ENCODE data around the gene IFIT1B. TPM values are rescaled to one million over a fixed set of nuclear protein-coding genes. Genes with fewer than 3 reads are reported as not detected.

IFIT1B gene
- total and polyA plus RNA-seq, 8 donors, result 0.20 to 0.92 (median 0.47) TPM; not detected in 2

DNA sequence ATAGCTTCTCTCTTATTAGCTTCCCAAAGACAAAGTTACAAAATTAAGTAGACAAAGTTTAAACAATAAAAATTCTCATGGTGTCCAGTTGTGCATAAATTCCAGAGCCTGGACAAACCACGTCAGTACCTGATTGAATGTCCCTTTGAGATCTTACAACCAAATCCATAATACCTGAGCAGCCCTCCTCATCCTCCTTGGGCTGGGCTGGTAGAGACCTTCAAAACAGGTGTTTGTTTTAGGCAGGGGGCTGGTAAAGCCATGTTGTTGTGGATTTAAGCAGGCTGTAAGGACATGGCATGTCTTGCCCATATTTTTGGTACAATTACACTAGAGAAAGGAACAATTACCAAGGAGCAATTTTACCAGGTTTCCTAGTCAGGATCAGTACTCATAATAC lies 38.6 kb downstream of the IFIT1B start:
- peaks cover 0 to 17% of the 10 kb centered on the region in 2 donors for H3K36me3 ChIP-seq
- H3K4me1 ChIP-seq, result peaks cover 25 to 57% of the 10 kb centered on the region in 2 donors
- intact Hi-C loops (cut with DNase I), result no loop called here
- TF ChIP-seq, protein P1, sequence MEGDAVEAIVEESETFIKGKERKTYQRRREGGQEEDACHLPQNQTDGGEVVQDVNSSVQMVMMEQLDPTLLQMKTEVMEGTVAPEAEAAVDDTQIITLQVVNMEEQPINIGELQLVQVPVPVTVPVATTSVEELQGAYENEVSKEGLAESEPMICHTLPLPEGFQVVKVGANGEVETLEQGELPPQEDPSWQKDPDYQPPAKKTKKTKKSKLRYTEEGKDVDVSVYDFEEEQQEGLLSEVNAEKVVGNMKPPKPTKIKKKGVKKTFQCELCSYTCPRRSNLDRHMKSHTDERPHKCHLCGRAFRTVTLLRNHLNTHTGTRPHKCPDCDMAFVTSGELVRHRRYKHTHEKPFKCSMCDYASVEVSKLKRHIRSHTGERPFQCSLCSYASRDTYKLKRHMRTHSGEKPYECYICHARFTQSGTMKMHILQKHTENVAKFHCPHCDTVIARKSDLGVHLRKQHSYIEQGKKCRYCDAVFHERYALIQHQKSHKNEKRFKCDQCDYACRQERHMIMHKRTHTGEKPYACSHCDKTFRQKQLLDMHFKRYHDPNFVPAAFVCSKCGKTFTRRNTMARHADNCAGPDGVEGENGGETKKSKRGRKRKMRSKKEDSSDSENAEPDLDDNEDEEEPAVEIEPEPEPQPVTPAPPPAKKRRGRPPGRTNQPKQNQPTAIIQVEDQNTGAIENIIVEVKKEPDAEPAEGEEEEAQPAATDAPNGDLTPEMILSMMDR (IDR thresholded peaks at IDR 0.05), result no peak
- peak overlapping the region in 1 of 2 donors; percentile 61 for H3K4me3 ChIP-seq
- H3K9me3 ChIP-seq, result no peaks in the 10 kb centered on the region
- H3K27ac ChIP-seq, result no peak overlapping the region
- H3K27me3 ChIP-seq, result no peaks in the 10 kb centered on the region
- DNase-seq (no peak), ATAC-seq (no peak)

DNA sequence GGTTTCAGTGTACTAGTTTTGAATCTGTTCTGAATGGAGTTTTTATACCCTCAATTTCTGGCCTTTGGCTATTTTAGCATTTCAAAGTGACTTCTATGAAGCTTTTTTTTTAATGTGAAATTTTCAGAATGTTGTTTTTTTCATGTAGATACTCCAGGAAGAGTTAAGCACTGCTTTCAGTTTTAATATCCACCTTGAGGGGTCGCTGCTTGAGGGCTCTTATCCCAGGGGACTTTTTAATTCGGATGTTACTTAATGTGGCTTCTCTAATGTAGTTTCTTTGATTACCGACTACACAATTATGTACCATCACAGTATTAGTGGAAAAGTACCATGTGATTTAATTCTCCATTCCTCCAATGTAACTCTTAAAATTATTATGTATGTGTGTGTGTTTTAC lies 41.7 kb downstream of the IFIT1B start:
- Histone ChIP-seq H3K36me3 (peaks cover 0 to 17% of the 10 kb centered on the region in 2 donors), H3K27ac (peak overlapping the region in 1 of 2 donors; percentile 30), H3K4me1 (peaks cover 25 to 47% of the 10 kb centered on the region in 2 donors), H3K4me3 (no peak overlapping the region), H3K9me3 (no peaks in the 10 kb centered on the region), H3K27me3 (no peaks in the 10 kb centered on the region)
- DNase-seq (peak in 1 of 4 donors; percentile 29), ATAC-seq (no peak)
- intact Hi-C loops (cut with DNase I), result no loop called here
- TF ChIP-seq, protein P1 (IDR thresholded peaks at IDR 0.05), result peak in 1 of 2 donors; percentile 39

GRCh38 chr10:89421018-89421476 lies 43.2 kb downstream of the IFIT1B start:
- ATAC-seq, result peak; percentile 76
- peaks cover 0 to 17% of the 10 kb centered on the region in 2 donors for H3K36me3 ChIP-seq

GRCh38 chr10:89425000-89425399 lies 47.1 kb downstream of the IFIT1B start:
- ATAC-seq (no peak), DNase-seq (no peak)
- TF ChIP-seq, protein P1 (IDR thresholded peaks at IDR 0.05), result no peak
- Histone ChIP-seq H3K4me1 (peaks cover 0 to 2% of the 10 kb centered on the region in 2 donors), H3K9me3 (no peaks in the 10 kb centered on the region), H3K4me3 (no peak overlapping the region), H3K27ac (no peak overlapping the region), H3K27me3 (no peaks in the 10 kb centered on the region), H3K36me3 (no peaks in the 10 kb centered on the region)
- intact Hi-C loops (cut with DNase I), result loop anchor here in 1 of 2 donors (5.0 kb wide), 1 partner anchor 137 kb away; no protein-coding TSS in a partner anchor

More at GRCh38 chr10:89421018-89421476, 43.2 kb downstream of the IFIT1B start:
- TF ChIP-seq, protein P1 (IDR thresholded peaks at IDR 0.05), result no peak
- H3K9me3 ChIP-seq, result no peaks in the 10 kb centered on the region
- intact Hi-C loops (cut with DNase I), result no loop called here
- peaks cover 19 to 42% of the 10 kb centered on the region in 2 donors for H3K4me1 ChIP-seq
- peak in 2 of 4 donors; percentile 25 to 72 for DNase-seq
- no peak overlapping the region for H3K4me3 ChIP-seq
- no peaks in the 10 kb centered on the region for H3K27me3 ChIP-seq
- peak overlapping the region in 1 of 2 donors; percentile 51 for H3K27ac ChIP-seq

GRCh38 chr10:89426230-89426868 lies 48.5 kb downstream of the IFIT1B start:
- H3K9me3 ChIP-seq, result no peaks in the 10 kb centered on the region
- no peak overlapping the region for H3K4me3 ChIP-seq
- TF ChIP-seq, protein P1 (IDR thresholded peaks at IDR 0.05), result peak; percentile 73 to 80
- ATAC-seq (peak; percentile 89), DNase-seq (peak in 2 of 4 donors; percentile 54 to 69)
- intact Hi-C loops (cut with DNase I), result loop anchor here in 1 of 2 donors (5.0 kb wide), 1 partner anchor 136 kb away; no protein-coding TSS in a partner anchor
- no peaks in the 10 kb centered on the region for H3K4me1 ChIP-seq
- no peaks in the 10 kb centered on the region for H3K27me3 ChIP-seq
- no peak overlapping the region for H3K27ac ChIP-seq
- H3K36me3 ChIP-seq, result no peaks in the 10 kb centered on the region
